PC-3 (cell line): ENCODE measurements around the gene GCC2. TPM values are rescaled to one million over a fixed set of nuclear protein-coding genes. Genes with fewer than 3 reads are reported as not detected.
A peak's percentile ranks its signal among the peaks of the same experiment; 100 is the strongest.

Source experiments
- ATAC-seq: fragments of 200-7000 bp; cut with Tn5 transposase; 2 replicates; pipeline ENCODE4 v1.9.1; 2020; ENCODE audit warnings: mild to moderate bottlenecking, moderate library complexity
- BruUV-seq: library from RNA; stranded (reverse); fragments of 400-500 nt; replicated peaks from 2 replicates; lab custom pipeline; 2021; lab: Mats Ljungman, UMichigan
- CTCF ChIA-PET: fragments of 300-600 bp; sonication (Branson Sonifier 250); formaldehyde crosslinking; loops from one replicate; lab custom pipeline; 2022; ENCODE audit warnings: antibody characterized with exemption; lab: Charles Lee
- POLR2A ChIA-PET: fragments of 300-600 bp; sonication (Branson Sonifier 250); formaldehyde crosslinking; loops from one replicate; lab custom pipeline; 2022; ENCODE audit warnings: antibody characterized with exemption; ENCODE audit not compliant: unreplicated experiment; lab: Charles Lee
- DNase-seq: peaks from one replicate; pipeline ENCODE4 v3.0.0-alpha.2; 2015
- H2AFZ ChIP-seq: fragments of 300-600 bp; sonication (generic); 2 replicates; pipeline ENCODE4 v1.6.0; 2016; ENCODE audit warnings: antibody characterized with exemption, low read length
- H3F3A ChIP-seq: fragments of 300-600 bp; sonication (generic); one replicate; pipeline ENCODE4 v1.6.0; 2017; ENCODE audit warnings: antibody characterized with exemption, low read length, control low read depth, mild to moderate bottlenecking; ENCODE audit not compliant: unreplicated experiment
- H3K27ac ChIP-seq: fragments of 300-600 bp; sonication (generic); 2 replicates; pipeline ENCODE4 v1.5.1; 2016; ENCODE audit warnings: mild to moderate bottlenecking, low read length
- H3K27me3 ChIP-seq: fragments of 300-600 bp; sonication (generic); 2 replicates; pipeline ENCODE4 v1.6.1; 2016; ENCODE audit warnings: low read length, mixed read lengths
- H3K36me3 ChIP-seq: fragments of 300-600 bp; sonication (generic); 2 replicates; pipeline ENCODE4 v1.6.1; 2016; ENCODE audit warnings: low read depth, mixed run types, low read length, mixed read lengths
- H3K4me1 ChIP-seq: fragments of 300-600 bp; sonication (generic); 2 replicates; pipeline ENCODE4 v1.5.1; 2016; ENCODE audit warnings: low read length; ENCODE audit not compliant: insufficient read depth
- H3K4me2 ChIP-seq: fragments of 300-600 bp; sonication (generic); 2 replicates; pipeline ENCODE4 v1.6.0; 2016; ENCODE audit warnings: low read length
- H3K4me3 ChIP-seq: fragments of 300-600 bp; sonication (generic); 2 replicates; pipeline ENCODE4 v1.5.1; 2016; ENCODE audit warnings: mild to moderate bottlenecking, low read length, mixed read lengths
- H3K79me2 ChIP-seq: fragments of 300-600 bp; sonication (generic); 2 replicates; pipeline ENCODE4 v1.6.1; 2017; ENCODE audit warnings: low read length, mixed read lengths
- H3K9ac ChIP-seq: fragments of 300-600 bp; sonication (generic); 2 replicates; pipeline ENCODE4 v1.6.0; 2016; ENCODE audit warnings: mild to moderate bottlenecking, low read length
- H3K9me2 ChIP-seq: fragments of 300-600 bp; sonication (generic); replicated peaks from 2 replicates; pipeline ENCODE4 v1.6.1; 2016; ENCODE audit warnings: mixed run types, low read length, mixed read lengths
- H3K9me3 ChIP-seq: fragments of 300-600 bp; sonication (generic); 2 replicates; pipeline ENCODE4 v1.6.1; 2016; ENCODE audit warnings: low read length, mixed read lengths
- H4K20me1 ChIP-seq: fragments of 300-600 bp; sonication (generic); 2 replicates; pipeline ENCODE4 v1.6.1; 2016; ENCODE audit warnings: low read length, mixed read lengths
- EZH2 ChIP-seq: fragments of 300-600 bp; sonication (generic); IDR thresholded peaks from one replicate; pipeline ENCODE4 v1.6.1; 2017; ENCODE audit warnings: antibody characterized with exemption, mild to moderate bottlenecking, low read length; ENCODE audit not compliant: unreplicated experiment
- EZH2phosphoT487 ChIP-seq: fragments of 300-600 bp; sonication (generic); IDR thresholded peaks from 2 replicates; pipeline ENCODE4 v1.6.1; 2018; ENCODE audit warnings: mild to moderate bottlenecking, antibody characterized with exemption, low read length, borderline replicate concordance
- intact Hi-C: fragments of 100-400 bp; cut with micrococcal nuclease; formaldehyde crosslinking; loops from 2 replicates; pipeline ENCODE4 v1.9.0; 2023
- total RNA-seq: library from RNA; depleted of rRNA; stranded (reverse); fragments of >200 nt; gene quantifications from 2 replicates; pipeline ENCODE4 v1.2.3, GENCODE V29; 2014
- TF ChIP-seq, protein P1 (sequence below): fragments of 300-600 bp; sonication (generic); conservative IDR thresholded peaks from 2 replicates; pipeline ENCODE4 v1.5.1; 2017; ENCODE audit warnings: antibody characterized with exemption, low read depth, mild to moderate bottlenecking, low read length

The GCC2 gene
- total RNA-seq, 1 experiment from 2014 or later = 10.1 TPM

GRCh38 chr2:108446703-108447102, 2.3 kb upstream of the GCC2 start:
- Histone ChIP-seq H3K79me2 (peaks cover 17% of the 10 kb centered on the region), H3K27ac (no peak overlapping the region), H3K4me1 (peaks cover 10% of the 10 kb centered on the region; the same call in 1 of the 2 replicates), H3K27me3 (no peaks in the 10 kb centered on the region), H3K4me3 (no peak overlapping the region), H4K20me1 (no peaks in the 10 kb centered on the region), H2AFZ (no peak overlapping the region), H3K4me2 (no peak overlapping the region), H3K9ac (no peak overlapping the region), H3K9me3 (no peaks in the 10 kb centered on the region), H3F3A (no peaks in the 10 kb centered on the region), H3K36me3 (no peaks in the 10 kb centered on the region; the same call in 1 of the 2 replicates), H3K9me2 (no peaks in the 10 kb centered on the region)
- no peak for ATAC-seq
- TF ChIP-seq, protein P1, sequence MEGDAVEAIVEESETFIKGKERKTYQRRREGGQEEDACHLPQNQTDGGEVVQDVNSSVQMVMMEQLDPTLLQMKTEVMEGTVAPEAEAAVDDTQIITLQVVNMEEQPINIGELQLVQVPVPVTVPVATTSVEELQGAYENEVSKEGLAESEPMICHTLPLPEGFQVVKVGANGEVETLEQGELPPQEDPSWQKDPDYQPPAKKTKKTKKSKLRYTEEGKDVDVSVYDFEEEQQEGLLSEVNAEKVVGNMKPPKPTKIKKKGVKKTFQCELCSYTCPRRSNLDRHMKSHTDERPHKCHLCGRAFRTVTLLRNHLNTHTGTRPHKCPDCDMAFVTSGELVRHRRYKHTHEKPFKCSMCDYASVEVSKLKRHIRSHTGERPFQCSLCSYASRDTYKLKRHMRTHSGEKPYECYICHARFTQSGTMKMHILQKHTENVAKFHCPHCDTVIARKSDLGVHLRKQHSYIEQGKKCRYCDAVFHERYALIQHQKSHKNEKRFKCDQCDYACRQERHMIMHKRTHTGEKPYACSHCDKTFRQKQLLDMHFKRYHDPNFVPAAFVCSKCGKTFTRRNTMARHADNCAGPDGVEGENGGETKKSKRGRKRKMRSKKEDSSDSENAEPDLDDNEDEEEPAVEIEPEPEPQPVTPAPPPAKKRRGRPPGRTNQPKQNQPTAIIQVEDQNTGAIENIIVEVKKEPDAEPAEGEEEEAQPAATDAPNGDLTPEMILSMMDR = no peak
- TF ChIP-seq EZH2phosphoT487 = no peak
- TF ChIP-seq EZH2 = no peak
- POLR2A ChIA-PET = no interaction called here
- CTCF ChIA-PET = no interaction called here
- BruUV-seq = no TSS peak
- peak; percentile 5 for DNase-seq
- intact Hi-C loops = loop anchor here (5.0 kb wide), 1 partner anchor 229 kb away; no protein-coding TSS in a partner anchor

GRCh38 chr2:108447947-108448677, 894 bp upstream of the GCC2 start:
- DNase-seq = no peak
- peak overlapping the region; percentile 97 for H3K4me3 ChIP-seq
- H2AFZ ChIP-seq = peak overlapping the region; percentile 98
- H3K36me3 ChIP-seq = peaks cover 9% of the 10 kb centered on the region
- intact Hi-C loops = loop anchor here (2.0 to 5.0 kb wide), 2 partner anchors 35 to 231 kb away; no protein-coding TSS in a partner anchor
- no peaks in the 10 kb centered on the region for H3K9me2 ChIP-seq
- no peaks in the 10 kb centered on the region for H4K20me1 ChIP-seq
- H3K79me2 ChIP-seq = peaks cover 17% of the 10 kb centered on the region
- no TSS peak for BruUV-seq
- H3F3A ChIP-seq = no peaks in the 10 kb centered on the region
- peaks cover 10% of the 10 kb centered on the region; the same call in 1 of the 2 replicates for H3K4me1 ChIP-seq
- H3K4me2 ChIP-seq = peak overlapping the region; percentile 91
- TF ChIP-seq EZH2phosphoT487 (no peak), EZH2 (no peak)
- TF ChIP-seq, protein P1 = no peak
- H3K9me3 ChIP-seq = no peaks in the 10 kb centered on the region
- H3K9ac ChIP-seq = peak overlapping the region; percentile 86
- CTCF ChIA-PET = interaction anchor here (0.7 kb wide), 1 partner anchor 138 kb away, joined by 4 read pairs; no protein-coding TSS in a partner anchor
- POLR2A ChIA-PET = interaction anchor here (0.6 kb wide), 2 partner anchors 74 to 1809 kb away, joined by 4 to 9 read pairs; no protein-coding TSS in a partner anchor
- ATAC-seq = no peak
- no peaks in the 10 kb centered on the region for H3K27me3 ChIP-seq
- H3K27ac ChIP-seq = peak overlapping the region; percentile 65
